D721Med (cell line): ENCODE measurements around the gene ADPGK.

Experiments
- DNase-seq: peaks from one replicate; pipeline ENCODE4 v3.0.0; 2011; ENCODE audit warnings: low spot score; ENCODE audit not compliant: insufficient read length
- FAIRE-seq: peaks from 2 replicates; lab custom pipeline; 2011; peaks lifted over from hg19 to GRCh38; lab: Jason Lieb, UNC
- TF ChIP-seq, protein P1 (sequence below): IDR thresholded peaks from 2 replicates; pipeline ENCODE4 v1.5.1; 2012; ENCODE audit warnings: mild to moderate bottlenecking, control low read depth; ENCODE audit not compliant: insufficient read depth; ENCODE audit errors: missing control alignments

The ADPGK gene

GRCh38 chr15:72770673-72771328 is 12.8 kb downstream of the ADPGK start:
- DNase-seq: no peak

DNA sequence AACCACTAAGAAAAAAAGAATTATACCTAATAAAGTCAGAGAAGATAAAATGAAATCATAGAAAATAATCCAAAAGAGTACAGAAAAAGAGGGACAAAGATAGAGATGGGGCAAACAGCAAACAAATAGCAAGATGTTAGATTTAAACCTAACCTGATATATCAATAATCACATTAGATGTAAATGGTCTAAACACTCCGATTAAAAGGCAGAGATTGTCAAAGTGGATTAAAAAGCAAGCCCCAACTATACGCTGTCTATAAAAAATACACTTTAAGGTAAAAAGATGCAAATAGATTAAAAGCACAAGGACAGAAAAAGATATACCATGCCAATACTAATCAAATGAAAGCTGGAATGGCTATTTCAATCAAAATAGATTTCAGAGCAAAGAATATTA is 16.8 kb downstream of the ADPGK start:
- TF ChIP-seq, protein P1, sequence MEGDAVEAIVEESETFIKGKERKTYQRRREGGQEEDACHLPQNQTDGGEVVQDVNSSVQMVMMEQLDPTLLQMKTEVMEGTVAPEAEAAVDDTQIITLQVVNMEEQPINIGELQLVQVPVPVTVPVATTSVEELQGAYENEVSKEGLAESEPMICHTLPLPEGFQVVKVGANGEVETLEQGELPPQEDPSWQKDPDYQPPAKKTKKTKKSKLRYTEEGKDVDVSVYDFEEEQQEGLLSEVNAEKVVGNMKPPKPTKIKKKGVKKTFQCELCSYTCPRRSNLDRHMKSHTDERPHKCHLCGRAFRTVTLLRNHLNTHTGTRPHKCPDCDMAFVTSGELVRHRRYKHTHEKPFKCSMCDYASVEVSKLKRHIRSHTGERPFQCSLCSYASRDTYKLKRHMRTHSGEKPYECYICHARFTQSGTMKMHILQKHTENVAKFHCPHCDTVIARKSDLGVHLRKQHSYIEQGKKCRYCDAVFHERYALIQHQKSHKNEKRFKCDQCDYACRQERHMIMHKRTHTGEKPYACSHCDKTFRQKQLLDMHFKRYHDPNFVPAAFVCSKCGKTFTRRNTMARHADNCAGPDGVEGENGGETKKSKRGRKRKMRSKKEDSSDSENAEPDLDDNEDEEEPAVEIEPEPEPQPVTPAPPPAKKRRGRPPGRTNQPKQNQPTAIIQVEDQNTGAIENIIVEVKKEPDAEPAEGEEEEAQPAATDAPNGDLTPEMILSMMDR: no peak
- DNase-seq (no peak), FAIRE-seq (no peak)

More at GRCh38 chr15:72770673-72771328, 12.8 kb downstream of the ADPGK start:
- FAIRE-seq: no peak
- TF ChIP-seq, protein P1: no peak

- TF ChIP-seq, protein P1: no peak
- no peak for DNase-seq
- FAIRE-seq: no peak
Observed at GRCh38 chr15:72766025-72766424, 17.5 kb downstream of the ADPGK start.

- TF ChIP-seq, protein P1: no peak
- FAIRE-seq (no peak), DNase-seq (no peak)
Observed at GRCh38 chr15:72764656-72765055, 18.9 kb downstream of the ADPGK start.

DNA sequence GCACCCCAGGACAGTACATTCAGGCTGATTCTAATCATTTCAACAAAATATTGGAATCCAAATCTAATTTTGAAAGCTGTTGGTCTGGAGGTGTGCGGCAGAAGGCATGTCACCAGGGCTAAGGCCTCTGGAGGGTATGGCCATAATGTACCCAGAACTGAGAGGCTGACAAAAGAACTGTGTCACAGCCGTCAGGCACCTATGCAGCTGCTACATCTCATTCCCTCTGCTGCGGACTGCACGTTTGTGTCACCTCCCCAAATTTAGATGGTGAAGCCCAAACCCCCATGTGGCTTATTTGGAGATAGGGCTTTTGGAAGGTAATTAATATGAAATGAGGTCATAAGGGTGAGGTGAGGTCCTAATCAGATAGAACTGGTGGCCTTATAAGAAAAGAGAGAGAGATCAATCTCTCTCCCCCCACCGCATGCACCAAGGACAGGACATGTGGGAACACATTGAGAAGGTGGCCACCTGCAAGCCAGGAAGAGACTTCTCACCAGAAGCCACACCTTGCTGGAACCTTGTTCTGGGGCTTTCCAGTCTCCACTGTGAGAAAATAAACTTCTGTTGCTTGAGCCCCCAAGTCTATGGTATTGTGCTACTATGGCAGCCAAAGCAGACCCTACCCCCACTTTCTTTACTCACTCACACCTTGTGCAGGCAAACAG is 22.8 kb downstream of the ADPGK start:
- DNase-seq (no peak), FAIRE-seq (no peak)
- TF ChIP-seq, protein P1: no peak

DNA sequence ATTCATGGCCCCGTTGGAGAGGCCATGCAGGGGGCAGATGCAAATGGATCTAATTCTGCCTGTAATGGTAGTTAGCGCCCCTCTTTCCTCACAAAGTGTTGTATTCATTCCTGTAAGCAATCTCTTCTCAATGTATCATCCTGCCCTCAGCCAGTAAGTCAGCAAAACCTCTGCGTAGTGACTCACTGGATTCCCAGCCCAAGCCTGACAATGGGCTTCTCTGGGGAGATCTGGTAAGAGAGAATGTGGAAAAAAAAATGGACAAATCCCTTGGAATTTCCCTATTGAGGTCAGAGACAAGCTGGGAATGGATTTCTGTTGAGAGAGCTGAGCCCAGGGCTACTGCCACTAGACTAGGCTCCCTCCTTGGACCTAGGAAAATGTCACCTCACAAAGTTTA is 25.4 kb downstream of the ADPGK start:
- DNase-seq: no peak
- FAIRE-seq: no peak
- TF ChIP-seq, protein P1: no peak

GRCh38 chr15:72754096-72754495 is 29.5 kb downstream of the ADPGK start:
- TF ChIP-seq, protein P1: no peak
- FAIRE-seq: no peak
- DNase-seq: no peak
